ENCODE data around the gene DAPK2.

The DAPK2 gene

DNA sequence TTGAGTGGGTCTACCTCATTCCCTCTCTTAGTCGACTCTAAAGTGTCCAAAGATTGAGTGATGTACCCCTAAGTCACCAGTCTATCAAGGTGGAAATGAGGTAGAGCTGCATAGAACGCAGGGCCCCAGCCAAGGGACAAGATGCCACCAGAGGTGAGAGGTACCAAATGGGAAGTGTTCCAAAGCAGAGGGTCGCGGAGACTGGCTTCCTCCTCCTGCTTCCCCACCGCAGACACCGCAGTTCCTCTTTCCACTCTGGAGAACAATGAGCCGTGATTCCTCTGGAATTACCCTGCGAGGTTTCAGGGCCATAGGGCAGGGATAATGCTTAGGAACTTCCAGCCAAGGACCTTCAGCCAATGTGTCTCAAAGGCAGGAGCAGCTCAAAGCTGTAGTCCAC, 55.8 kb downstream of the DAPK2 start:
- Histone ChIP-seq H3K36me3 (ENCODE audit: control insufficient read depth, low read depth, low read length) (no peaks in the 10 kb centered on the region), H3K9me3 (ENCODE audit: control insufficient read depth, low read depth, low read length) (no peaks in the 10 kb centered on the region), H3K4me1 (ENCODE audit: control insufficient read depth, low read depth, low read length) (no peaks in the 10 kb centered on the region), H3K27ac (ENCODE audit: low read length) (no peak overlapping the region), H3K27me3 (ENCODE audit: control insufficient read depth, insufficient read depth, low read length) (no peaks in the 10 kb centered on the region), H3K4me3 (ENCODE audit: low read length) (no peak overlapping the region), H3K9ac (ENCODE audit: low read length) (no peak overlapping the region)

GRCh38 chr15:63987796-63988378, 58.4 kb downstream of the DAPK2 start:
- H3K4me3 ChIP-seq (ENCODE audit: low read length): no peak overlapping the region
- no peaks in the 10 kb centered on the region for H3K9me3 ChIP-seq (ENCODE audit: control insufficient read depth, low read depth, low read length)
- H3K9ac ChIP-seq (ENCODE audit: low read length): no peak overlapping the region
- no peaks in the 10 kb centered on the region for H3K27me3 ChIP-seq (ENCODE audit: control insufficient read depth, insufficient read depth, low read length)
- no peaks in the 10 kb centered on the region for H3K4me1 ChIP-seq (ENCODE audit: control insufficient read depth, low read depth, low read length)
- no peak overlapping the region for H3K27ac ChIP-seq (ENCODE audit: low read length)
- H3K36me3 ChIP-seq (ENCODE audit: control insufficient read depth, low read depth, low read length): no peaks in the 10 kb centered on the region

GRCh38 chr15:63986751-63987341, 59.4 kb downstream of the DAPK2 start:
- no peaks in the 10 kb centered on the region for H3K27me3 ChIP-seq (ENCODE audit: control insufficient read depth, insufficient read depth, low read length)

GRCh38 chr15:63986185-63986680, 60.1 kb downstream of the DAPK2 start:
- Histone ChIP-seq H3K4me1 (ENCODE audit: control insufficient read depth, low read depth, low read length) (no peaks in the 10 kb centered on the region), H3K27ac (ENCODE audit: low read length) (no peak overlapping the region)

More at GRCh38 chr15:63986751-63987341, 59.4 kb downstream of the DAPK2 start:
- no peak overlapping the region for H3K4me3 ChIP-seq (ENCODE audit: low read length)
- no peak overlapping the region for H3K27ac ChIP-seq (ENCODE audit: low read length)
- no peaks in the 10 kb centered on the region for H3K36me3 ChIP-seq (ENCODE audit: control insufficient read depth, low read depth, low read length)
- no peaks in the 10 kb centered on the region for H3K9me3 ChIP-seq (ENCODE audit: control insufficient read depth, low read depth, low read length)
- no peaks in the 10 kb centered on the region for H3K4me1 ChIP-seq (ENCODE audit: control insufficient read depth, low read depth, low read length)
- H3K9ac ChIP-seq (ENCODE audit: low read length): no peak overlapping the region

DNA sequence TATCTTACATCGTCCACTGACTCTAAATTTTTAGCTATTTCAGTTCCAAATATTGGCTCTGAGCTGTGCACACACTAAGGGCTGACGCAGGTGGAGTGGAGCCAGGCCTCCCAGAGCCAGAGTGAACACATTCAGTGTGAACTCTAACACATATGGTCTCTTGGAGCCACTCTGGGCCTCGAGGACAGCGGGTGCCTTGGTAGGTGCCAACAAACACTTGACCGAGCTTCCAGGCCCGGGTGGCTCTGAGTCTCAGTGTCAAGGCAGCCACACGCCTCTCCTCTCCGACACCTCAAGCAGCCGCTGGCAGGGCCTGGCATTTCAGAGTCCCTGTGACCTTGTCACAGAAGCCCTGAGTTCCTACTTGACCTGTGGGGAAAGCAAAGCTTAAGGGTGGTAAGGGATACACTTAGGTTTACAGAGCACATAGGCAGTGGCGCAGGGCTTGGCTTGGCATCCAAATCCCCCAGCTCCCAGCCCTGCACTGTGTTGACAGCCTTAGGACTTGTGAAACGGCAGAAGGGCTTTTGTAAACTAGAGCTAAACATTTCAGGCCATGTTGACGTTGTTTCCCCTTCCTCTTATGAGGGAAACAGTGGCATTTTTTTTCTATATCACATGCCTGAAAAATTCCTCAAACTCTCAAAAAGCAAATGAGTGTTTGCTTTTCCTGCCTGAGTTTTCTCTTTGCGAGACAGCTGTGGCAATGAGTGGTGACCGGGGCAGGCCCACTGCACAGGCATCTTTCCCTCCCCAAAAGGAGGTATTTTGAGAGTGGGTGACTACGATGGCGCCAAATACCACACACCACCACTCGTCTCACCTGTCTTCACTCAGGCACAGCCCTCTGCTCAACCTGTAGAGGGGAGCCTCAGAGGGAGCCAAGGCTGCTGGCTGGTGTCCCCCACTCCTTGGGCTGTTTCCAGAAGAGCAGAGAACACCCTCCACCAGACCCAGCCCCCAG, 60.8 kb downstream of the DAPK2 start:
- Histone ChIP-seq H3K27me3 (ENCODE audit: control insufficient read depth, insufficient read depth, low read length) (no peaks in the 10 kb centered on the region), H3K9ac (ENCODE audit: low read length) (no peak overlapping the region), H3K27ac (ENCODE audit: low read length) (no peak overlapping the region), H3K4me1 (ENCODE audit: control insufficient read depth, low read depth, low read length) (no peaks in the 10 kb centered on the region), H3K36me3 (ENCODE audit: control insufficient read depth, low read depth, low read length) (no peaks in the 10 kb centered on the region), H3K9me3 (ENCODE audit: control insufficient read depth, low read depth, low read length) (no peaks in the 10 kb centered on the region), H3K4me3 (ENCODE audit: low read length) (no peak overlapping the region)

More at GRCh38 chr15:63986185-63986680, 60.1 kb downstream of the DAPK2 start:
- Histone ChIP-seq H3K27me3 (ENCODE audit: control insufficient read depth, insufficient read depth, low read length) (no peaks in the 10 kb centered on the region), H3K4me3 (ENCODE audit: low read length) (no peak overlapping the region), H3K9me3 (ENCODE audit: control insufficient read depth, low read depth, low read length) (no peaks in the 10 kb centered on the region), H3K9ac (ENCODE audit: low read length) (no peak overlapping the region), H3K36me3 (ENCODE audit: control insufficient read depth, low read depth, low read length) (no peaks in the 10 kb centered on the region)

DNA sequence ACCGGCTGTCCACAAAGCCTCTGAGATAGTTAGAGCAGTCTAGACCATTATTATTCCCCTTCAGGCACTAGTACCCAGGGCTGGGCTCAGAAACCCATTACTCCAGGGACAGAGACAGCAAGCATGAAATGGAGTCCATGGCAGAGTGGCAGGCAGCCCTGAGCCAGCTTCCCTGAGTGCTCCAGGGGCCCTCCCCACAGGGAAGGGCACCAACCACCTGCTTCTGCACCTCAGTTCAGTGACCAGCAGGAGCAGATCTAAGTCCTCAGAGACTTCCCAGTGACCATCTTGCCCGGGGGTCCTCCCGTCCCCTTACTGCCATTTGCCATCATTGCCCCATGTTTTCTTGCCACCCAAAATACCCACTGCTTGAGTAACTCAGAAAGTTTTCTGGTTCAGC, 62.0 kb downstream of the DAPK2 start:
- H3K36me3 ChIP-seq (ENCODE audit: control insufficient read depth, low read depth, low read length): no peaks in the 10 kb centered on the region
- H3K9ac ChIP-seq (ENCODE audit: low read length): no peak overlapping the region
- H3K27me3 ChIP-seq (ENCODE audit: control insufficient read depth, insufficient read depth, low read length): no peaks in the 10 kb centered on the region
- no peaks in the 10 kb centered on the region for H3K9me3 ChIP-seq (ENCODE audit: control insufficient read depth, low read depth, low read length)
- no peak overlapping the region for H3K27ac ChIP-seq (ENCODE audit: low read length)
- no peaks in the 10 kb centered on the region for H3K4me1 ChIP-seq (ENCODE audit: control insufficient read depth, low read depth, low read length)
- no peak overlapping the region for H3K4me3 ChIP-seq (ENCODE audit: low read length)

GRCh38 chr15:63983061-63983711, 63.1 kb downstream of the DAPK2 start:
- Histone ChIP-seq H3K9me3 (ENCODE audit: control insufficient read depth, low read depth, low read length) (no peaks in the 10 kb centered on the region), H3K4me3 (ENCODE audit: low read length) (no peak overlapping the region), H3K36me3 (ENCODE audit: control insufficient read depth, low read depth, low read length) (no peaks in the 10 kb centered on the region), H3K9ac (ENCODE audit: low read length) (no peak overlapping the region), H3K27me3 (ENCODE audit: control insufficient read depth, insufficient read depth, low read length) (no peaks in the 10 kb centered on the region), H3K27ac (ENCODE audit: low read length) (no peak overlapping the region), H3K4me1 (ENCODE audit: control insufficient read depth, low read depth, low read length) (no peaks in the 10 kb centered on the region)

DNA sequence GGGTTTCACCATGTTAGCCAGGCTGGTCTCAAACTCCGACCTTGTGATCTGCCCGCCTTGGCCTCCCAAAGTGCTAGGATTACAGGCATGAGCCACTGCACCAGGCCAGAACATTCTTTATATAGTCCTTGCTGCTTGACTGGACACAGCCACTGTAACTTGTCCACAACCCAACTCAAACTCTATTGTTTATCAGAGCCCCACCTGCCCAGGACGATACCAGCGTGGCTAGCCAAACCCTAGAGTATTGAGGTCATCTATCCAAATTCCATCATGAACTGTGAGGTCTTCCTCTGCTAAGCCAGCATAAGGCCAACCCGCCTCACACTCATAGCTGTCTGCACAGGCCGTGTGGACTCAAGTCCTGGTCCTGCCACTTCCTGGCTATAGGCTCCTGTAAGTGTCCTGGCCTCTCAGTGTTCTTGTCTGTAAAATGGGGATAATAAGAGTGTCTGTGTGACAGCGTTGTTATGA, 63.9 kb downstream of the DAPK2 start:
- Histone ChIP-seq H3K4me3 (ENCODE audit: low read length) (no peak overlapping the region), H3K27me3 (ENCODE audit: control insufficient read depth, insufficient read depth, low read length) (no peaks in the 10 kb centered on the region), H3K27ac (ENCODE audit: low read length) (no peak overlapping the region), H3K36me3 (ENCODE audit: control insufficient read depth, low read depth, low read length) (no peaks in the 10 kb centered on the region), H3K9ac (ENCODE audit: low read length) (no peak overlapping the region), H3K9me3 (ENCODE audit: control insufficient read depth, low read depth, low read length) (no peaks in the 10 kb centered on the region), H3K4me1 (ENCODE audit: control insufficient read depth, low read depth, low read length) (no peaks in the 10 kb centered on the region)

GRCh38 chr15:63981596-63982320, 64.5 kb downstream of the DAPK2 start:
- no peaks in the 10 kb centered on the region for H3K4me1 ChIP-seq (ENCODE audit: control insufficient read depth, low read depth, low read length)
- H3K9ac ChIP-seq (ENCODE audit: low read length): no peak overlapping the region
- H3K9me3 ChIP-seq (ENCODE audit: control insufficient read depth, low read depth, low read length): no peaks in the 10 kb centered on the region
- H3K4me3 ChIP-seq (ENCODE audit: low read length): no peak overlapping the region
- no peak overlapping the region for H3K27ac ChIP-seq (ENCODE audit: low read length)
- no peaks in the 10 kb centered on the region for H3K27me3 ChIP-seq (ENCODE audit: control insufficient read depth, insufficient read depth, low read length)
- no peaks in the 10 kb centered on the region for H3K36me3 ChIP-seq (ENCODE audit: control insufficient read depth, low read depth, low read length)

GRCh38 chr15:63979262-63979793, 67.0 kb downstream of the DAPK2 start:
- H3K4me1 ChIP-seq (ENCODE audit: control insufficient read depth, low read depth, low read length): peaks cover 6% of the 10 kb centered on the region
- H3K36me3 ChIP-seq (ENCODE audit: control insufficient read depth, low read depth, low read length): no peaks in the 10 kb centered on the region
- no peak overlapping the region for H3K9ac ChIP-seq (ENCODE audit: low read length)
- no peak overlapping the region for H3K27ac ChIP-seq (ENCODE audit: low read length)
- H3K9me3 ChIP-seq (ENCODE audit: control insufficient read depth, low read depth, low read length): no peaks in the 10 kb centered on the region
- no peak overlapping the region for H3K4me3 ChIP-seq (ENCODE audit: low read length)
- no peaks in the 10 kb centered on the region for H3K27me3 ChIP-seq (ENCODE audit: control insufficient read depth, insufficient read depth, low read length)

All from iPS-18a (cell line).